NT2/D1 (cell line): Measurements from ENCODE around the gene POMT1.

Experiments used
- SUZ12 ChIP-seq: IDR thresholded peaks from 2 replicates; pipeline ENCODE4 v1.6.1; 2011; ENCODE audit not compliant: insufficient read length, insufficient read depth; ENCODE audit errors: extremely low read depth
- YY1 ChIP-seq: IDR thresholded peaks from 2 replicates; pipeline ENCODE4 v1.6.1; 2011; ENCODE audit not compliant: insufficient read length, insufficient read depth
- ZNF274 ChIP-seq: IDR thresholded peaks from 2 replicates; pipeline ENCODE4 v1.6.1; 2011; ENCODE audit warnings: mild to moderate bottlenecking, low read depth, low read length

DNA sequence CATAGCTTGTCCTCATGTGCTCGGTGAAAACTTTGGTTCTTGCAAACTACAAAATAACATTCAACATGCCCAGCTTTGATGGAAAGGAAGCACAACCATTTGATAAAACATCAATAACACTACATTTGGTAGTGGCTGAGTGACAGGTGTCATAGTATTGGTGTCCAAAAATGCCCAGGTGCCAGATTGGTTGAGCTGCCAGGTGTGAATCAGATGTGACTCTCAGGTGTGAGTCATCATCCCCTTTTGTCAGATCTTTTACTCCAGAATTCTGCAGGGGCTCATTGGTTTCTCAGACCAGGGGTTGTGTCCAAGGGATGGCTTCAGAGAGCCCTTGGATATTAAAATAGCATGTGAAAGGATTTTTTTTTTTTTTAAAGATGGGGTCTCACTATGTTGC is 22.5 kb upstream of the POMT1 start:
- TF ChIP-seq ZNF274 (no peak), SUZ12 (no peak), YY1 (no peak)
